Ishikawa (cell line): ENCODE results near the gene OGG1.

Source experiments
- CEBPB ChIP-seq: IDR thresholded peaks from 2 replicates; pipeline ENCODE4 v1.6.1; 2012
- CREB1 ChIP-seq: IDR thresholded peaks from 2 replicates; pipeline ENCODE4 v1.6.1; 2012; ENCODE audit warnings: low read depth
- EGR1 ChIP-seq: IDR thresholded peaks from 2 replicates; pipeline ENCODE4 v1.6.1; 2012
- EP300 ChIP-seq: IDR thresholded peaks from 2 replicates; pipeline ENCODE4 v1.6.1; 2012; ENCODE audit warnings: borderline replicate concordance
- FOXM1 ChIP-seq: IDR thresholded peaks from 2 replicates; pipeline ENCODE4 v1.6.1; 2012; ENCODE audit warnings: low read depth, borderline replicate concordance
- NFIC ChIP-seq: IDR thresholded peaks from 2 replicates; pipeline ENCODE4 v1.6.1; 2012
- RAD21 ChIP-seq: IDR thresholded peaks from 2 replicates; pipeline ENCODE4 v1.6.1; 2012; ENCODE audit warnings: low read depth
- TAF1 ChIP-seq: IDR thresholded peaks from 2 replicates; pipeline ENCODE4 v1.6.1; 2012; ENCODE audit warnings: low read depth, mild to moderate bottlenecking
- TCF12 ChIP-seq: IDR thresholded peaks from 2 replicates; pipeline ENCODE4 v1.6.1; 2012; ENCODE audit warnings: low read depth
- TEAD4 ChIP-seq: IDR thresholded peaks from 2 replicates; pipeline ENCODE4 v1.6.1; 2012
- YY1 ChIP-seq: IDR thresholded peaks from 2 replicates; pipeline ENCODE4 v1.6.1; 2012; ENCODE audit warnings: low read depth
- ZBTB7A ChIP-seq: IDR thresholded peaks from 2 replicates; pipeline ENCODE4 v1.6.1; 2012; ENCODE audit warnings: low read depth
- TF ChIP-seq, protein P1 (sequence below): IDR thresholded peaks from 2 replicates; pipeline ENCODE4 v1.6.1; 2012; ENCODE audit warnings: low read depth, mild to moderate bottlenecking
- TF ChIP-seq, protein P2 (sequence below): IDR thresholded peaks from 2 replicates; pipeline ENCODE4 v1.6.1; 2012
- TF ChIP-seq, protein P3 (sequence below): IDR thresholded peaks from 2 replicates; pipeline ENCODE4 v1.6.1; 2012

Gene OGG1

DNA sequence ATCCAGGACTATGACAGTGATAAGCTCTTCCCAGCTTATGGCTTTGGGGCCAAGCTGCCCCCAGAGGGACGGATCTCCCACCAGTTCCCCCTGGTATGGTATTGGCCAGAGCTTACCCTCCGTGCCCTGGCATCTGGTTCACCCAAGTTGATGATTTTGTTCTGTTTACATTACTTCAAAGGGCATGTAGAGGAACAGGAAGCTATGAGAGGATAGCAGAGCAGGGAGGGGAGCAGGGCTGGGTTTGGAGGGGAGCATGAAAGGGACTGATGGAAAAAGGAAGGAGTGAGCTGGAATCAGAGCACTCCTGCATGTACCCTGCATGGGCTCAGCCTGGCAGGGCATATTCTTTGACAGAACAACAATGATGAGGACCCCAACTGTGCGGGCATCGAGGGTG is 31.6 kb upstream of the OGG1 start:
- no peak for TF ChIP-seq FOXM1
- TF ChIP-seq, protein P1, sequence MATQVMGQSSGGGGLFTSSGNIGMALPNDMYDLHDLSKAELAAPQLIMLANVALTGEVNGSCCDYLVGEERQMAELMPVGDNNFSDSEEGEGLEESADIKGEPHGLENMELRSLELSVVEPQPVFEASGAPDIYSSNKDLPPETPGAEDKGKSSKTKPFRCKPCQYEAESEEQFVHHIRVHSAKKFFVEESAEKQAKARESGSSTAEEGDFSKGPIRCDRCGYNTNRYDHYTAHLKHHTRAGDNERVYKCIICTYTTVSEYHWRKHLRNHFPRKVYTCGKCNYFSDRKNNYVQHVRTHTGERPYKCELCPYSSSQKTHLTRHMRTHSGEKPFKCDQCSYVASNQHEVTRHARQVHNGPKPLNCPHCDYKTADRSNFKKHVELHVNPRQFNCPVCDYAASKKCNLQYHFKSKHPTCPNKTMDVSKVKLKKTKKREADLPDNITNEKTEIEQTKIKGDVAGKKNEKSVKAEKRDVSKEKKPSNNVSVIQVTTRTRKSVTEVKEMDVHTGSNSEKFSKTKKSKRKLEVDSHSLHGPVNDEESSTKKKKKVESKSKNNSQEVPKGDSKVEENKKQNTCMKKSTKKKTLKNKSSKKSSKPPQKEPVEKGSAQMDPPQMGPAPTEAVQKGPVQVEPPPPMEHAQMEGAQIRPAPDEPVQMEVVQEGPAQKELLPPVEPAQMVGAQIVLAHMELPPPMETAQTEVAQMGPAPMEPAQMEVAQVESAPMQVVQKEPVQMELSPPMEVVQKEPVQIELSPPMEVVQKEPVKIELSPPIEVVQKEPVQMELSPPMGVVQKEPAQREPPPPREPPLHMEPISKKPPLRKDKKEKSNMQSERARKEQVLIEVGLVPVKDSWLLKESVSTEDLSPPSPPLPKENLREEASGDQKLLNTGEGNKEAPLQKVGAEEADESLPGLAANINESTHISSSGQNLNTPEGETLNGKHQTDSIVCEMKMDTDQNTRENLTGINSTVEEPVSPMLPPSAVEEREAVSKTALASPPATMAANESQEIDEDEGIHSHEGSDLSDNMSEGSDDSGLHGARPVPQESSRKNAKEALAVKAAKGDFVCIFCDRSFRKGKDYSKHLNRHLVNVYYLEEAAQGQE: no peak
- TF ChIP-seq YY1: no peak
- TF ChIP-seq, protein P2, sequence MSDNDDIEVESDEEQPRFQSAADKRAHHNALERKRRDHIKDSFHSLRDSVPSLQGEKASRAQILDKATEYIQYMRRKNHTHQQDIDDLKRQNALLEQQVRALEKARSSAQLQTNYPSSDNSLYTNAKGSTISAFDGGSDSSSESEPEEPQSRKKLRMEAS: no peak
- TF ChIP-seq CREB1: no peak

DNA sequence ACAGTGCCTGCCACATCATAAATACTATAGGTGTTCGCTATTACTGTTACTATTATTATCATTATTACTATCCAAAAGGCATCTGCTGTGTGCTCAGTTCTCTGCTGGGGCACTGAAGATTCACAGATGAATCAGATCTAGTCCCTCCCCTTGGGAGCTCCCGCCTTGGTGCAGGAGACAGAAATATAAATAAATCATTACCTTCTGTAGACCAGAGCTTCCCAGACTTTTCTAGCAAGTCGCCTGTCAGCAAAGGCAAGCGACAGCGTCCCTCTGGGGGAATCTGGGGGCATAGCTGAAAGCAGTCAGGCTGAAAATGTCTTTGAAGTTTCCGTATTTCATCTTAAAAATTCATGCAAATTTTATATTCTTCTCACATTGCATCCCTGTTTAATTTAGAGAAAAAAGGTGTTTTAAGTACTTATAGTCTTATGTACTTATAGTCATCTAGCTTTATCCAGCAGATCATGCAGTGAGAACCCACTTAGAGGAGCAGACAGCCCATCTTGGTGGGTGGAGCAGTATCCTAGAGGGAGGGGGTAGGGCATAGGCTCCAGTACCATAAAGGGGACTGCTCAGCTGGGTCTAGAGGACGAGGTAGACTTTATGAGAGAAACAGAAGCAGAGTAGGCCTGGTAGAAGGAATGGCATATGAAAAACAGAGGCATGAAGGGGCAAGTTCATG is 28.6 kb upstream of the OGG1 start:
- TF ChIP-seq, protein P1: no peak
- TF ChIP-seq TCF12 (no peak), EGR1 (no peak), TEAD4 (no peak), YY1 (no peak), CREB1 (no peak), NFIC (no peak), TAF1 (no peak), EP300 (no peak), ZBTB7A (no peak), RAD21 (no peak), FOXM1 (no peak)

DNA sequence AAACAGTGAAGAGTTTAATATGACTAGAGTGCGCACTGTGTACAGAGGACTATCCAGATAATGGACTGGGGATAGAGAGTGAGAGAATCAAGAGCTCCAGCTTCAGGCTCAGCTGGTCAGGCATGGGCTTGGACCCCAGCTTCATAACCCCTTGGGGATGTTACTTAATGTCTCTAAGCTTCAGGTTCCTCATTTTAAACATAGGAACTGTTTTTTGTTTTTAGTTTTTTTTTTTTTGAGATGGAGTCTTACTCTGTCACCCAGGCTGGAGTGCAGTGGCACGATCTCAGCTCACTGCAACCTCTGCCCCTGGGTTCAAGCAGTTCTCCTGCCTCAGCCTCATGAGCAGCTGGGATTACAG is 28.1 kb upstream of the OGG1 start:
- TF ChIP-seq, protein P3, sequence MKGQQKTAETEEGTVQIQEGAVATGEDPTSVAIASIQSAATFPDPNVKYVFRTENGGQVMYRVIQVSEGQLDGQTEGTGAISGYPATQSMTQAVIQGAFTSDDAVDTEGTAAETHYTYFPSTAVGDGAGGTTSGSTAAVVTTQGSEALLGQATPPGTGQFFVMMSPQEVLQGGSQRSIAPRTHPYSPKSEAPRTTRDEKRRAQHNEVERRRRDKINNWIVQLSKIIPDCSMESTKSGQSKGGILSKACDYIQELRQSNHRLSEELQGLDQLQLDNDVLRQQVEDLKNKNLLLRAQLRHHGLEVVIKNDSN: no peak
- TF ChIP-seq TAF1: no peak
- TF ChIP-seq TEAD4: no peak
- TF ChIP-seq, protein P2: no peak
- TF ChIP-seq RAD21: no peak
- no peak for TF ChIP-seq TCF12
- TF ChIP-seq CREB1: no peak

DNA sequence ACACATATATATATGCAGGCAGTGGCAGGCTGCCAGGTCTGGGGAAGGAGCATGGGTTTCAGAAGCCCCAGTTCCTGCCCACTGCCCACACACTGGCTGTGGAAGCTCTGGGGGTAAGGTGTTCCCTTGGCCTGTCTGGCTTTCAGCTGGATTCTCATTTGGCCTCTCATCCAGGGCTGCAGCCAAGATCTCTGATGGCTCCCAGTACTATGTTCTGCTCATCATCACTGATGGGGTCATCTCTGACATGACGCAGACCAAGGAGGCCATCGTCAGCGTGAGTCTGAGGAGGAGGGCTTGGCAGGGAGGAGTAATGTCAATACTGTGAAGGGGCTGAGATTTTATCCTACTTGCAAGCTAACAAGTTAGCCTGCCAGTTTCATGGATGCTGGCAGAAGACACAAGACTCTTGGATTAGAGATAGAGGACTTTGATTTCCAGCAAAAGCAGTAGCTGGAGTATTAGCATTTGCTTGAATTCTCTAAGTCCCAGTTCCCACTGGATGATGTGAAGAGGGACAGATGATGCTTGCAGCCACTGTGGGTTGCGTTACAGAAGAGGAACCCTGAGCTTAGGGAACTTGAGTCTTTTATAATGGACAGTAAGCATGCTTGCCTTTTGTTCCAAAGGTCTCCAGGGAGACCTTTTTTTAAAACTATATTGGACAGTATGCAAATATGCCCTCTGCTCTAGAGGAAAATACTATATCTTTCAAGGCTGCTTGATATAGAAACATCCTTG is 23.8 kb upstream of the OGG1 start:
- TF ChIP-seq, protein P3: no peak
- TF ChIP-seq CEBPB: no peak
- no peak for TF ChIP-seq YY1
- TF ChIP-seq, protein P2: no peak
- no peak for TF ChIP-seq ZBTB7A
- no peak for TF ChIP-seq RAD21
- no peak for TF ChIP-seq TCF12
- TF ChIP-seq TEAD4: no peak
- TF ChIP-seq NFIC: no peak
- TF ChIP-seq EGR1: no peak
- TF ChIP-seq FOXM1: no peak
- TF ChIP-seq CREB1: no peak
- TF ChIP-seq EP300: no peak
- TF ChIP-seq, protein P1: no peak
- TF ChIP-seq TAF1: no peak
